ENCODE measurements around the gene SLC43A3. TPM values are rescaled to one million over a fixed set of nuclear protein-coding genes. Genes with fewer than 3 reads are reported as not detected.

SLC43A3 gene
- total and polyA plus RNA-seq, 2 donors (not counting 3 experiments of a cell fraction or from before 2014, with no cell fraction given), result 68.9 to 104 TPM

DNA sequence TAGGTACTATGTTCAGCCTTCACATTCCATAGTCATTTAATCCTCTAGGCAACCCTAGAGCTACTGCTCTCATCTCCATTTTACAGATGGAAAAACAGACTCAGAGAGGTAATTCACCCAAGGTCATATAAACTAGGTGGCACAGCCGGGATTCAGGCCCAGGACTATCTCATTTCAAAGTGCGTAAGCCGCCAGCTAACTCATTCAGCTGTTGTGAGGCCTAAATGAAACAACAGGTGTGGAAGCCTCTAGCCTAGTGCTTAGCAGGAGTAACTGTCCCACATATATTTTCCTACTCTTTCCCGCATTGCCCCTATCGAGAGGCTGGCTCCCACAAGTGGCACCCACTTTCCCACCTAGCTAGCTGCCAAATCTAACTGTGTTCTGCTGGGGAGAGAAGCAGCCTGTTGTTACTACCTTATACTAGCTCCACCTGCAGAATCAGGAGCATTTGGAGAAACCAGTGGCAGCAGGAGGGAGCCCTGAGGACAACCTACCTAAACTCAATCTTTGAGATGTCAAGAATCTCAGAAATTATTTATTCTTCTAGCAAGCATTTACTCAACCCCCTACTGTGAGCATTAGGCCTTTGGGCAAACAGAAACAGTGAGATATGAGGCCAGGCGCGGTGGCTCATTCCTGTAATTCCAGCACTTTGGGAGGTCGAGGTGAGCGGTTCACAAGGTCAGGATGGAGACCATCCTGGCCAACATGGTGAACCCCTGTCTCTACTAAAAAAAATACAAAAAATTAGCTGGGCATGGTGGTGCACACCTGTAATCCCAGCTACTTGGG lies 66.8 kb downstream of the SLC43A3 start:
- no peak overlapping the region for H2AFZ ChIP-seq (ENCODE audit: low read depth, low read length)
- no peak for FAIRE-seq

More for the DNA sequence above, 66.8 kb downstream of the SLC43A3 start:
- intact Hi-C loops (cut with micrococcal nuclease) (no loop called here), dilution Hi-C loops (cut with MboI; ENCODE audit: extremely low pct_ligation_motif_present, low sequenced_read_pairs) (no loop called here)
- Histone ChIP-seq H3K36me3 (ENCODE audit: control insufficient read depth in 2 of 2, extremely low read depth in 1 of 2, insufficient read depth in 2 of 2, low read length in 2 of 2) (no peaks in the 10 kb centered on the region), H4K20me1 (replicated peaks; ENCODE audit: control insufficient read depth, extremely low read depth, insufficient read depth, low read length) (no peaks in the 10 kb centered on the region), H3K27me3 (ENCODE audit: control insufficient read depth in 2 of 2, insufficient read depth in 2 of 2, low read length in 2 of 2) (peaks cover 0 to 5% of the 10 kb centered on the region in 2 experiments), H3K4me2 (ENCODE audit: insufficient read depth, low read length) (no peak overlapping the region), H3K79me2 (ENCODE audit: control insufficient read depth, insufficient read depth, low read length) (no peaks in the 10 kb centered on the region), H3K27ac (ENCODE audit: insufficient read depth, low read depth, low read length) (no peak overlapping the region), H3K4me1 (ENCODE audit: control insufficient read depth, extremely low read depth, insufficient read depth, low read length) (no peaks in the 10 kb centered on the region), H3K9me3 (replicated peaks; ENCODE audit: control insufficient read depth, insufficient read depth, low read length) (no peaks in the 10 kb centered on the region), H3K9me1 (replicated peaks; ENCODE audit: control insufficient read depth, extremely low read depth, insufficient read depth, low read length) (no peaks in the 10 kb centered on the region), H3K4me3 (replicated peaks in 1 of 3; ENCODE audit: insufficient read depth in 1 of 3, low read depth in 1 of 3, low read length in 3 of 3) (no peak overlapping the region), H3K9ac (replicated peaks; ENCODE audit: extremely low read depth, insufficient read depth, low read length) (no peak overlapping the region)
- no peak for DNase-seq (ENCODE audit: low read depth, low spot score)
- CTCF ChIA-PET, result interaction anchor here (0.8 to 2.7 kb wide), 11 partner anchors 8 to 133 kb away, joined by 3 to 13 read pairs (median 4); partner anchors contain the start of gene RTN4RL2
- POLR2A ChIA-PET, result no interaction called here
- TF ChIP-seq POLR2AphosphoS5 (IDR thresholded peaks at IDR 0.05; ENCODE audit: insufficient read depth, low read depth, low read length) (no peak), EZH2 (IDR thresholded peaks at IDR 0.05; ENCODE audit: borderline replicate concordance, low read depth, low read length, severe bottlenecking) (no peak), JUN (IDR thresholded peaks at IDR 0.05; ENCODE audit: borderline replicate concordance, insufficient read depth, insufficient read length, low read depth) (no peak), GATA2 (IDR thresholded peaks at IDR 0.05; ENCODE audit: insufficient read depth, insufficient read length, low read depth, low read length) (no peak), POLR2A (IDR thresholded peaks at IDR 0.05; ENCODE audit: low read depth, low read length) (no peak), FOS (IDR thresholded peaks at IDR 0.05; ENCODE audit: borderline replicate concordance, insufficient read depth, low read length) (no peak), MYC (IDR thresholded peaks at IDR 0.05; ENCODE audit: low read depth, low read length) (no peak)
- TF ChIP-seq, protein P1, sequence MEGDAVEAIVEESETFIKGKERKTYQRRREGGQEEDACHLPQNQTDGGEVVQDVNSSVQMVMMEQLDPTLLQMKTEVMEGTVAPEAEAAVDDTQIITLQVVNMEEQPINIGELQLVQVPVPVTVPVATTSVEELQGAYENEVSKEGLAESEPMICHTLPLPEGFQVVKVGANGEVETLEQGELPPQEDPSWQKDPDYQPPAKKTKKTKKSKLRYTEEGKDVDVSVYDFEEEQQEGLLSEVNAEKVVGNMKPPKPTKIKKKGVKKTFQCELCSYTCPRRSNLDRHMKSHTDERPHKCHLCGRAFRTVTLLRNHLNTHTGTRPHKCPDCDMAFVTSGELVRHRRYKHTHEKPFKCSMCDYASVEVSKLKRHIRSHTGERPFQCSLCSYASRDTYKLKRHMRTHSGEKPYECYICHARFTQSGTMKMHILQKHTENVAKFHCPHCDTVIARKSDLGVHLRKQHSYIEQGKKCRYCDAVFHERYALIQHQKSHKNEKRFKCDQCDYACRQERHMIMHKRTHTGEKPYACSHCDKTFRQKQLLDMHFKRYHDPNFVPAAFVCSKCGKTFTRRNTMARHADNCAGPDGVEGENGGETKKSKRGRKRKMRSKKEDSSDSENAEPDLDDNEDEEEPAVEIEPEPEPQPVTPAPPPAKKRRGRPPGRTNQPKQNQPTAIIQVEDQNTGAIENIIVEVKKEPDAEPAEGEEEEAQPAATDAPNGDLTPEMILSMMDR (IDR thresholded peaks at IDR 0.05; ENCODE audit: extremely low read depth in 1 of 2, insufficient read depth in 1 of 2, low read depth in 1 of 2, low read length in 2 of 2), result no peak
- TF ChIP-seq, protein P2, sequence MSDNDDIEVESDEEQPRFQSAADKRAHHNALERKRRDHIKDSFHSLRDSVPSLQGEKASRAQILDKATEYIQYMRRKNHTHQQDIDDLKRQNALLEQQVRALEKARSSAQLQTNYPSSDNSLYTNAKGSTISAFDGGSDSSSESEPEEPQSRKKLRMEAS (IDR thresholded peaks at IDR 0.05; ENCODE audit: insufficient read depth, insufficient read length), result no peak
- BruUV-seq (replicated peaks), result no TSS peak
